ENCODE data around the gene MYLK2. TPM values are rescaled to one million over a fixed set of nuclear protein-coding genes. Genes with fewer than 3 reads are reported as not detected.
A peak's percentile ranks its signal among the peaks of the same experiment; 100 is the strongest.

MYLK2 gene
- total RNA-seq, 2 donors from 2014 or later, result 4.9 to 9.3 TPM

GRCh38 chr20:31806564-31807355 lies 12.4 kb upstream of the MYLK2 start:
- Histone ChIP-seq H3K36me3 (replicated peaks in 1 of 2; ENCODE audit: insufficient read depth in 1 of 2, low read depth in 2 of 2) (no peaks in the 10 kb centered on the region), H3K4me1 (no peaks in the 10 kb centered on the region), H3K27ac (no peak overlapping the region), H3K4me3 (no peak overlapping the region), H3K9me3 (no peaks in the 10 kb centered on the region), H3K27me3 (no peaks in the 10 kb centered on the region)
- ATAC-seq (no peak), DNase-seq (no peak)
- intact Hi-C loops (cut with DNase I), result no loop called here
- TF ChIP-seq CTCF (IDR thresholded peaks at IDR 0.05) (no peak), POLR2A (IDR thresholded peaks at IDR 0.05) (no peak)
- WGBS, 2 donors, result 67 to 81% methylated on average over 8 of the region's 8 CpGs

GRCh38 chr20:31808481-31808880 lies 10.7 kb upstream of the MYLK2 start:
- intact Hi-C loops (cut with DNase I), result no loop called here
- no peak for TF ChIP-seq POLR2A (IDR thresholded peaks at IDR 0.05)
- no peak for TF ChIP-seq CTCF (IDR thresholded peaks at IDR 0.05)
- no peak for DNase-seq
- Histone ChIP-seq H3K4me1 (peaks cover 11% of the 10 kb centered on the region), H3K27ac (no peak overlapping the region), H3K4me3 (no peak overlapping the region), H3K27me3 (no peaks in the 10 kb centered on the region), H3K9me3 (no peaks in the 10 kb centered on the region), H3K36me3 (replicated peaks in 1 of 2; ENCODE audit: insufficient read depth in 1 of 2, low read depth in 2 of 2) (no peaks in the 10 kb centered on the region)
- 76 to 93% methylated on average over 3 of the region's 3 CpGs for WGBS, 2 donors
- no peak for ATAC-seq

- Histone ChIP-seq H3K27ac (no peak overlapping the region), H3K27me3 (no peaks in the 10 kb centered on the region), H3K4me1 (peaks cover 11% of the 10 kb centered on the region), H3K9me3 (no peaks in the 10 kb centered on the region), H3K4me3 (no peak overlapping the region), H3K36me3 (replicated peaks in 1 of 2; ENCODE audit: insufficient read depth in 1 of 2, low read depth in 2 of 2) (no peaks in the 10 kb centered on the region)
- TF ChIP-seq POLR2A (IDR thresholded peaks at IDR 0.05), result no peak
- intact Hi-C loops (cut with DNase I), result no loop called here
- 57 to 82% methylated on average over 3 of the region's 3 CpGs for WGBS, 2 donors
- DNase-seq (no peak), ATAC-seq (no peak)
Observed at GRCh38 chr20:31809661-31810060, 9.5 kb upstream of the MYLK2 start.

- H3K4me1 ChIP-seq, result peaks cover 11% of the 10 kb centered on the region
- H3K36me3 ChIP-seq (replicated peaks in 1 of 2; ENCODE audit: insufficient read depth in 1 of 2, low read depth in 2 of 2), result no peaks in the 10 kb centered on the region
- intact Hi-C loops (cut with DNase I), result no loop called here
- ATAC-seq (no peak), DNase-seq (no peak)
- 86% methylated on average over 4 of the region's 4 CpGs for WGBS, 2 donors
- H3K27me3 ChIP-seq, result no peaks in the 10 kb centered on the region
- H3K4me3 ChIP-seq, result no peak overlapping the region
- no peak overlapping the region for H3K27ac ChIP-seq
- no peaks in the 10 kb centered on the region for H3K9me3 ChIP-seq
- TF ChIP-seq CTCF (IDR thresholded peaks at IDR 0.05), result no peak
- TF ChIP-seq POLR2A (IDR thresholded peaks at IDR 0.05), result no peak
Observed at GRCh38 chr20:31811198-31811597, 8.0 kb upstream of the MYLK2 start.

- no peak for TF ChIP-seq POLR2A (IDR thresholded peaks at IDR 0.05)
- no peak for TF ChIP-seq CTCF (IDR thresholded peaks at IDR 0.05)
- Histone ChIP-seq H3K4me1 (peaks cover 11% of the 10 kb centered on the region), H3K27me3 (no peaks in the 10 kb centered on the region), H3K36me3 (replicated peaks in 1 of 2; ENCODE audit: insufficient read depth in 1 of 2, low read depth in 2 of 2) (no peaks in the 10 kb centered on the region), H3K27ac (no peak overlapping the region), H3K4me3 (no peak overlapping the region), H3K9me3 (no peaks in the 10 kb centered on the region)
- ATAC-seq, result peak; percentile 56
- intact Hi-C loops (cut with DNase I), result no loop called here
- 36 to 49% methylated on average over 11 to 15 of the region's 15 CpGs for WGBS, 2 donors
- peak in 3 of 4 donors; percentile 23 to 44 (median 38) for DNase-seq
Observed at GRCh38 chr20:31811796-31812728, 7.1 kb upstream of the MYLK2 start.

Data from body of pancreas (tissue), 4 donors.